GM23338 (cell line): ENCODE results near the gene LRIG1. TPM values are rescaled to one million over a fixed set of nuclear protein-coding genes. Genes with fewer than 3 reads are reported as not detected.

Experiments used
- ATAC-seq: fragments of 200-7000 bp; cut with Tn5 transposase; 3 replicates; pipeline ENCODE4 v1.9.1; 2020
- DNase-seq: peaks from one replicate; pipeline ENCODE4 v3.0.0-alpha.2; 2015; ENCODE audit warnings: low spot score
- H2AFZ ChIP-seq: fragments of 200-600 bp; sonication (generic); 2 replicates; pipeline ENCODE4 v1.8.0; 2016; ENCODE audit warnings: antibody characterized with exemption, mild to moderate bottlenecking, moderate library complexity
- H3F3A ChIP-seq: fragments of 200-600 bp; sonication (generic); replicated peaks from 2 replicates; pipeline ENCODE4 v1.8.0; 2017; ENCODE audit warnings: antibody characterized with exemption, mixed run types, low read depth
- H3K27ac ChIP-seq: fragments of 200-600 bp; sonication (generic); 2 replicates; pipeline ENCODE4 v1.6.1; 2016; ENCODE audit warnings: low read depth
- H3K27me3 ChIP-seq: fragments of 200-600 bp; sonication (generic); 2 replicates; pipeline ENCODE4 v1.8.0; 2016; ENCODE audit warnings: mild to moderate bottlenecking, mixed run types, moderate library complexity; ENCODE audit not compliant: insufficient read depth
- H3K36me3 ChIP-seq: fragments of 200-600 bp; sonication (generic); 2 replicates; pipeline ENCODE4 v1.8.0; 2016; ENCODE audit warnings: mild to moderate bottlenecking; ENCODE audit not compliant: insufficient read depth
- H3K4me1 ChIP-seq: fragments of 200-600 bp; sonication (generic); 2 replicates; pipeline ENCODE4 v1.8.0; 2016; ENCODE audit warnings: mild to moderate bottlenecking, moderate library complexity; ENCODE audit not compliant: insufficient read depth
- H3K4me2 ChIP-seq: fragments of 200-600 bp; sonication (generic); 2 replicates; pipeline ENCODE4 v1.7.1; 2017; ENCODE audit warnings: mixed run types
- H3K4me3 ChIP-seq: fragments of 200-600 bp; sonication (generic); 2 replicates; pipeline ENCODE4 v1.6.1; 2016; ENCODE audit warnings: mixed run types
- H3K79me2 ChIP-seq: fragments of 200-600 bp; sonication (generic); replicated peaks from 2 replicates; pipeline ENCODE4 v1.8.0; 2017; ENCODE audit warnings: mild to moderate bottlenecking; ENCODE audit not compliant: insufficient read depth
- H3K9me2 ChIP-seq: fragments of 200-600 bp; sonication (generic); 2 replicates; pipeline ENCODE4 v1.8.0; 2017; ENCODE audit not compliant: insufficient read depth
- H4K20me1 ChIP-seq: fragments of 200-600 bp; sonication (generic); replicated peaks from 2 replicates; pipeline ENCODE4 v1.8.0; 2017; ENCODE audit warnings: mild to moderate bottlenecking; ENCODE audit not compliant: insufficient read depth
- H3K27ac Mint-ChIP-seq: 2 replicates; pipeline ENCODE4 v1.8.0; 2020; ENCODE audit warnings: inconsistent platforms, mild to moderate bottlenecking, moderate library complexity, mixed read lengths
- H3K27me3 Mint-ChIP-seq: 3 replicates; pipeline ENCODE4 v1.8.0; 2022; ENCODE audit warnings: low read depth, mild to moderate bottlenecking, moderate library complexity, mixed read lengths, inconsistent platforms; ENCODE audit not compliant: insufficient read depth, poor library complexity
- H3K36me3 Mint-ChIP-seq: 3 replicates; pipeline ENCODE4 v1.8.0; 2021; ENCODE audit warnings: low read depth, mild to moderate bottlenecking, inconsistent platforms, moderate library complexity, mixed read lengths
- H3K4me1 Mint-ChIP-seq: 3 replicates; pipeline ENCODE4 v1.8.0; 2020; ENCODE audit warnings: mild to moderate bottlenecking, inconsistent platforms, mixed read lengths
- H3K4me3 Mint-ChIP-seq: 3 replicates; pipeline ENCODE4 v1.8.0; 2021; ENCODE audit warnings: moderate library complexity, mild to moderate bottlenecking, inconsistent platforms, mixed read lengths
- H3K9me3 Mint-ChIP-seq: 3 replicates; pipeline ENCODE4 v1.8.0; 2020; ENCODE audit warnings: moderate library complexity, mild to moderate bottlenecking, inconsistent platforms, mixed read lengths
- CREB1 ChIP-seq: fragments of 250-450 bp; sonication (Bioruptor Pico); IDR thresholded peaks from 2 replicates; pipeline ENCODE4 v1.5.0; 2020; ENCODE audit warnings: low read depth, mild to moderate bottlenecking, moderate library complexity
- CTCF ChIP-seq, 2 experiments: fragments of 200-600 bp in 1 of 2; sonication (generic) in 1 of 2; conservative IDR thresholded peaks; 2 replicates each; pipeline versions ENCODE4 v1.5.1 to v1.6.1; 2016 to 2017; ENCODE audit warnings: antibody characterized with exemption in 2 of 2, low read depth in 2 of 2, mild to moderate bottlenecking in 2 of 2, moderate library complexity in 1 of 2
- ETS1 ChIP-seq: IDR thresholded peaks from 2 replicates; pipeline ENCODE4 v1.6.1; 2016; ENCODE audit warnings: antibody characterized with exemption
- EZH2 ChIP-seq: fragments of 200-600 bp; sonication (generic); IDR thresholded peaks from one replicate; pipeline ENCODE4 v1.8.0; 2017; ENCODE audit warnings: antibody characterized with exemption, mild to moderate bottlenecking, low read depth; ENCODE audit not compliant: unreplicated experiment
- EZH2phosphoT487 ChIP-seq: fragments of 200-600 bp; sonication (generic); IDR thresholded peaks from one replicate; pipeline ENCODE4 v1.8.1; 2018; ENCODE audit warnings: antibody characterized with exemption; ENCODE audit not compliant: unreplicated experiment
- JUNB ChIP-seq: IDR thresholded peaks from one replicate; pipeline ENCODE4 v1.6.1; 2016; ENCODE audit warnings: antibody characterized with exemption; ENCODE audit not compliant: unreplicated experiment
- NANOG ChIP-seq: IDR thresholded peaks from 2 replicates; pipeline ENCODE4 v1.6.1; 2016; ENCODE audit warnings: antibody characterized with exemption, borderline replicate concordance
- POLR2AphosphoS5 ChIP-seq: IDR thresholded peaks from 2 replicates; pipeline ENCODE4 v1.6.1; 2016; ENCODE audit warnings: antibody characterized with exemption, low read depth
- REST ChIP-seq: IDR thresholded peaks from one replicate; pipeline ENCODE4 v1.6.1; 2018; ENCODE audit warnings: antibody characterized with exemption; ENCODE audit not compliant: unreplicated experiment
- STAT1 ChIP-seq: IDR thresholded peaks from one replicate; pipeline ENCODE4 v1.6.1; 2016; ENCODE audit warnings: antibody characterized with exemption; ENCODE audit not compliant: unreplicated experiment
- ZNF114 ChIP-seq: fragments of 250-450 bp; sonication (Bioruptor Pico); IDR thresholded peaks from 2 replicates; pipeline ENCODE4 v1.5.0; 2020; ENCODE audit warnings: mild to moderate bottlenecking, moderate library complexity
- ZNF331 ChIP-seq: fragments of 250-450 bp; sonication (Bioruptor Pico); IDR thresholded peaks from 2 replicates; pipeline ENCODE4 v1.5.0; 2020; ENCODE audit warnings: low read depth, mild to moderate bottlenecking, moderate library complexity
- ZNF462 ChIP-seq: fragments of 250-450 bp; sonication (Bioruptor Pico); IDR thresholded peaks from 2 replicates; pipeline ENCODE4 v1.5.0; 2020; ENCODE audit warnings: mild to moderate bottlenecking, moderate library complexity
- polyA plus RNA-seq: library from polyadenylated mRNA; unstranded; fragments of >200 nt; fragmentation: Nextera tagmentation; extraction: Ambion mirVana; gene quantifications from 2 replicates; pipeline ENCODE4 v1.2.1, GENCODE V29; 2016
- total RNA-seq: library from RNA; depleted of rRNA; stranded (reverse); fragments of >200 nt; shearing (Covaris generic); gene quantifications from 2 replicates; pipeline ENCODE4 v1.2.3, GENCODE V29; 2014

The LRIG1 gene
- total and polyA plus RNA-seq, 2 experiments from 2014 or later = 40.0 to 134 TPM

GRCh38 chr3:66508461-66508860, 7.6 kb upstream of the LRIG1 start:
- peaks cover 4% of the 10 kb centered on the region for H3K9me2 ChIP-seq
- peaks cover 3% of the 10 kb centered on the region; the same call in 1 of the 2 replicates for H3K4me1 ChIP-seq
- no peak for ATAC-seq
- no peaks in the 10 kb centered on the region for H3K27me3 ChIP-seq
- Mint-ChIP-seq H3K27me3 (no peaks in the 10 kb centered on the region), H3K27ac (no peak overlapping the region), H3K36me3 (no peaks in the 10 kb centered on the region), H3K9me3 (no peaks in the 10 kb centered on the region), H3K4me1 (peaks cover 16% of the 10 kb centered on the region; the same call in 2 of the 3 replicates), H3K4me3 (no peak overlapping the region)
- H3K27ac ChIP-seq = no peak overlapping the region
- H3K36me3 ChIP-seq = no peaks in the 10 kb centered on the region
- no peaks in the 10 kb centered on the region for H3F3A ChIP-seq
- H3K79me2 ChIP-seq = no peaks in the 10 kb centered on the region
- TF ChIP-seq REST (no peak), CTCF (conservative IDR thresholded peaks at IDR 0.05; ENCODE audit: low read depth in 2 of 2) (no peak), ETS1 (no peak), EZH2 (no peak), ZNF114 (no peak), POLR2AphosphoS5 (no peak), ZNF331 (no peak), EZH2phosphoT487 (no peak), STAT1 (no peak), ZNF462 (CRISPR knock-in tag) (no peak), CREB1 (CRISPR knock-in tag) (no peak), NANOG (no peak), JUNB (no peak)
- no peak overlapping the region for H2AFZ ChIP-seq
- no peak for DNase-seq
- no peak overlapping the region for H3K4me3 ChIP-seq
- H3K4me2 ChIP-seq = no peak overlapping the region
- no peaks in the 10 kb centered on the region for H4K20me1 ChIP-seq
